A673 (cell line): ENCODE data around the gene NPSR1. TPM values are rescaled to one million over a fixed set of nuclear protein-coding genes. Genes with fewer than 3 reads are reported as not detected.
"Not testable (repeated sequence)": the region's sequence is repeated elsewhere in the genome, so short reads cannot be mapped to it uniquely, and the experiment has no call there.

Source experiments
- BruUV-seq: library from RNA; stranded (reverse); fragments of 400-500 nt; replicated peaks from 2 replicates; lab custom pipeline; 2021; lab: Mats Ljungman, UMichigan
- CTCF ChIA-PET: fragments of 300-600 bp; sonication (Branson Sonifier 250); formaldehyde crosslinking; loops from one replicate; lab custom pipeline; 2022; ENCODE audit warnings: antibody characterized with exemption; lab: Charles Lee
- POLR2A ChIA-PET: fragments of 300-600 bp; sonication (Branson Sonifier 250); formaldehyde crosslinking; loops from one replicate; lab custom pipeline; 2022; ENCODE audit warnings: antibody characterized with exemption; ENCODE audit not compliant: low non-redundant PET; lab: Charles Lee
- DNase-seq: peaks from one replicate; pipeline ENCODE4 v3.0.0-alpha.2; 2015; ENCODE audit warnings: low spot score
- H3K27ac ChIP-seq: fragments of 200-600 bp; sonication (generic); 2 replicates; pipeline ENCODE4 v1.5.1; 2016; ENCODE audit warnings: mixed run types, low read depth, mild to moderate bottlenecking, mixed read lengths, antibody characterized with exemption, low read length; ENCODE audit not compliant: poor library complexity, severe bottlenecking
- H3K27me3 ChIP-seq: fragments of 200-600 bp; sonication (generic); replicated peaks from 2 replicates; pipeline ENCODE4 v1.6.1; 2017; ENCODE audit warnings: mixed run types, low read depth, mild to moderate bottlenecking, mixed read lengths, antibody characterized with exemption, low read length; ENCODE audit not compliant: insufficient read depth, poor library complexity
- H3K36me3 ChIP-seq: fragments of 200-600 bp; sonication (generic); 2 replicates; pipeline ENCODE4 v1.6.1; 2016; ENCODE audit warnings: mixed run types, mild to moderate bottlenecking, mixed read lengths, antibody characterized with exemption, low read length; ENCODE audit not compliant: insufficient read depth, poor library complexity, severe bottlenecking
- H3K4me1 ChIP-seq: fragments of 200-600 bp; sonication (generic); 2 replicates; pipeline ENCODE4 v1.6.1; 2017; ENCODE audit warnings: mixed run types, mild to moderate bottlenecking, mixed read lengths, antibody characterized with exemption, low read length; ENCODE audit not compliant: insufficient read depth, poor library complexity, severe bottlenecking
- H3K4me3 ChIP-seq: fragments of 200-600 bp; sonication (generic); 2 replicates; pipeline ENCODE4 v1.5.1; 2016; ENCODE audit warnings: low read depth, mixed run types, mild to moderate bottlenecking, mixed read lengths, low read length; ENCODE audit not compliant: poor library complexity, severe bottlenecking
- H3K9me3 ChIP-seq: fragments of 200-600 bp; sonication (generic); 2 replicates; pipeline ENCODE4 v1.6.1; 2016; ENCODE audit warnings: mixed run types, low read depth, mild to moderate bottlenecking, mixed read lengths, antibody characterized with exemption, low read length; ENCODE audit not compliant: poor library complexity, severe bottlenecking
- EZH2 ChIP-seq: fragments of 200-600 bp; sonication (generic); IDR thresholded peaks from 2 replicates; pipeline ENCODE4 v1.6.1; 2017; ENCODE audit warnings: borderline replicate concordance, low read depth, mild to moderate bottlenecking, mixed read lengths, antibody characterized with exemption, low read length; ENCODE audit not compliant: poor library complexity, severe bottlenecking
- intact Hi-C: fragments of 100-400 bp; cut with micrococcal nuclease; formaldehyde crosslinking; loops from one replicate; pipeline ENCODE4 v1.10.0; 2022; ENCODE audit not compliant: unreplicated experiment
- total RNA-seq: library from RNA; stranded (reverse); gene quantifications from 2 replicates; pipeline ENCODE4 v1.2.3, GENCODE V29; 2021
- TF ChIP-seq, protein P1 (sequence below): fragments of 300-800, 200-600 bp; sonication (generic); conservative IDR thresholded peaks from 2 replicates; pipeline ENCODE4 v1.5.1; 2017; ENCODE audit warnings: low read depth, mild to moderate bottlenecking, antibody characterized with exemption, low read length, moderate library complexity, mixed read lengths

The NPSR1 gene
- total RNA-seq, 1 experiment from 2014 or later = not detected

DNA sequence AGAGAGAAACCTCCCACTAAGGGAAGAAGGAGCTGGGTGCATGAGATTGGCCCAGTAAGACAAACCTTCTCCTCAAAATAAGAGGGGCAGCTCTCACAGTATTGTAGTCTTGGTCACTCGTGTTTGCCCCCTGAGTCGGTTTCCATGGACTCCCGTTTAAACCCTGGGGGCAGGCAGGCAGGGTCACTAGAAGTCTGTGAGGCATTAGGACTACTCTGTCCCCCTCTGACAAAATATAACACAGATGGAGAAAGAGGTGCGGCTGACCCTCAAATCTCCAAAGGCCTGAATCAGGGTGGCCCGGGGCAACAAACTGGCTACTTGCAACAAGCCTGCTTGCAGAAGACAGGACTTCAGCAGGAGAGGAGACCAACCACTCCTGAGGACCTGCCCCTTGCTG is 210.6 kb downstream of the NPSR1 start:
- H3K9me3 ChIP-seq, H3K4me3 ChIP-seq, H3K27ac ChIP-seq, intact Hi-C loops, H3K4me1 ChIP-seq, H3K36me3 ChIP-seq, DNase-seq, CTCF ChIA-PET, POLR2A ChIA-PET, H3K27me3 ChIP-seq, BruUV-seq: not testable (repeated sequence)

DNA sequence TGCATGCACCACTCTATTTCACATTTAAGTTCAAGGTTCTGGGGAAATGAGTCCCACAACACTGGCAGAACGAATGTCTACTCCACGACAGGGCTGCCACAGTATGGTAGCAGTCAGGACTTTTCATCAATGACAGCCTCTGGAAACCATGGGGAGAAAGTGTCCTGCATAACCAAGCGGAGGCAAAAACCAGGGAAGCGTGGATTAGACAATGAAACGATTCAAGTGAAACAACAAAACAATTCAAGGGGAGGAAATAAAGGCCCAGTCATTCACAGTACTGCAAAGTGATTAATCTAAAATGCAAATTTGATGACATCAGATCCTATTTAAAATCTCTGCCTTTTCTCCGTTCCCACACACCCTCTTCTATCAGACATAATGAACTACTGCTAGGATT is 211.0 kb downstream of the NPSR1 start:
- intact Hi-C loops = no loop called here
- no peak for DNase-seq
- no peaks in the 10 kb centered on the region for H3K9me3 ChIP-seq
- no TSS peak for BruUV-seq
- ChIA-PET POLR2A (no interaction called here), CTCF (no interaction called here)
- no peak overlapping the region for H3K27ac ChIP-seq
- no peak overlapping the region for H3K4me3 ChIP-seq
- no peaks in the 10 kb centered on the region for H3K4me1 ChIP-seq
- H3K36me3 ChIP-seq = no peaks in the 10 kb centered on the region
- TF ChIP-seq EZH2 = no peak
- TF ChIP-seq, protein P1, sequence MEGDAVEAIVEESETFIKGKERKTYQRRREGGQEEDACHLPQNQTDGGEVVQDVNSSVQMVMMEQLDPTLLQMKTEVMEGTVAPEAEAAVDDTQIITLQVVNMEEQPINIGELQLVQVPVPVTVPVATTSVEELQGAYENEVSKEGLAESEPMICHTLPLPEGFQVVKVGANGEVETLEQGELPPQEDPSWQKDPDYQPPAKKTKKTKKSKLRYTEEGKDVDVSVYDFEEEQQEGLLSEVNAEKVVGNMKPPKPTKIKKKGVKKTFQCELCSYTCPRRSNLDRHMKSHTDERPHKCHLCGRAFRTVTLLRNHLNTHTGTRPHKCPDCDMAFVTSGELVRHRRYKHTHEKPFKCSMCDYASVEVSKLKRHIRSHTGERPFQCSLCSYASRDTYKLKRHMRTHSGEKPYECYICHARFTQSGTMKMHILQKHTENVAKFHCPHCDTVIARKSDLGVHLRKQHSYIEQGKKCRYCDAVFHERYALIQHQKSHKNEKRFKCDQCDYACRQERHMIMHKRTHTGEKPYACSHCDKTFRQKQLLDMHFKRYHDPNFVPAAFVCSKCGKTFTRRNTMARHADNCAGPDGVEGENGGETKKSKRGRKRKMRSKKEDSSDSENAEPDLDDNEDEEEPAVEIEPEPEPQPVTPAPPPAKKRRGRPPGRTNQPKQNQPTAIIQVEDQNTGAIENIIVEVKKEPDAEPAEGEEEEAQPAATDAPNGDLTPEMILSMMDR = no peak
- no peaks in the 10 kb centered on the region for H3K27me3 ChIP-seq

DNA sequence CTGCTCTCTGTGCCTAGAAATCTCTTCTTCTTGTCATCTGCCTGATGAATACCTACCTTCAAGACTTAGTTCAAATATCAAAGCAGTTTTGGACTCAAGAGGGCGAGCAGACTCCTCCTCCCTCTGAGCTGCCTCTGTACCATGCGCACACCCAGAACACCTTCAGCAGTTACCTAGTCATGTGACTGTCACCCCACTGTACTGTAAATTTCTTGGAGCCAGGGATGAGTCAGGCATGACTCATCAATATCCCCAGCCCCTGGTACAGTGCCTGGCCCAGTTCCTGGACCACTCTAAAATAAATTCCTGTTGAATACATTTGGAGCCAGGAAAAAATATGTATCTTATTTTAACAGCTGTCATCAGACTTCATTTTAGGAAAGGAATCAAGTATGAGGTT is 212.0 kb downstream of the NPSR1 start:
- intact Hi-C loops, H3K36me3 ChIP-seq, H3K4me3 ChIP-seq, DNase-seq, H3K4me1 ChIP-seq, H3K27ac ChIP-seq, BruUV-seq, H3K27me3 ChIP-seq, H3K9me3 ChIP-seq, POLR2A ChIA-PET, CTCF ChIA-PET: not testable (repeated sequence)

GRCh38 chr7:34874329-34874728 is 216.3 kb downstream of the NPSR1 start:
- POLR2A ChIA-PET, intact Hi-C loops, H3K36me3 ChIP-seq, H3K27me3 ChIP-seq, H3K4me1 ChIP-seq, H3K9me3 ChIP-seq, H3K4me3 ChIP-seq, H3K27ac ChIP-seq, DNase-seq, BruUV-seq, CTCF ChIA-PET: not testable (repeated sequence)

- intact Hi-C loops = no loop called here
- POLR2A ChIA-PET = no interaction called here
- Histone ChIP-seq H3K4me3 (no peak overlapping the region), H3K36me3 (no peaks in the 10 kb centered on the region), H3K4me1 (no peaks in the 10 kb centered on the region), H3K27ac (no peak overlapping the region), H3K9me3 (no peaks in the 10 kb centered on the region), H3K27me3 (no peaks in the 10 kb centered on the region)
- CTCF ChIA-PET = no interaction called here
- TF ChIP-seq, protein P1 = no peak
- no peak for TF ChIP-seq EZH2
- no peak for DNase-seq
- no TSS peak for BruUV-seq
Measured at GRCh38 chr7:34875481-34875880, 217.5 kb downstream of the NPSR1 start.

DNA sequence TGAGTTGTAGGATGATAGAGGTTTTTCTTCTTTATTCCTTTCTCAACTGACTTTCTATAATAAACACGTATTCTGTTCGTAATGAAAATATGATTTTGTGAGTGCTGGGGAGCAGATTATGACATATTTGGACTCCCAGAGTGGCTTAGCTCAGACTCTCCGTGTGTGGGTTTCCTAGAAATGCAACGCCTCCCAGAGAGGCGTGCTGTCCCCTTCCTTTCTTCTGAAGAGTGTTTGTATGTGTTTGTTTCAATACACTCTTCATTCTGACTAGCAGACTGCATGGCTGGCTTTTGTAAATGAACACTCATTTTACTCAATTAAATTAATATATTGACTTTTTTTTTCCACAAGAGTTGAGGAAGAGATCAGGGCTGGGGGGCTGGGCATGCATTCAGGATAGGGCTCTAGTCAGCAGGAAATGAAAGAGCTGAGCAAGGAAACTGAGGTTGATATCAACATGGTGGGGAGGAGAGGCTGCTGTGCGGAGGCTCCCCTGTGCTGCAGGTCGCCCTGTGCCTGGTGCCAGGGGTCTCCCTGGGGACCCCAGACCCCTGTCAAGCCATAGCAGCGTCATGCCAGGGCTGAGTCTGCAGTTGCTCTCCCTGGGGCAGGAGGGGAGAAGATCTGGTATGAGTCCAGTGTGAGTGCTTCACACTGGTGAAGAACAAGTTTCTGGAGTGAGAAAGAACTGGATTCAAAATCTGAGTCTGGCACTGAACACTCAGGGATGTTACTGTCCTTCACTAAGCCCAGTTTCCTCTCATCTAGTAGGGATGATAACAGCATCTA is 221.1 kb downstream of the NPSR1 start:
- H3K4me1 ChIP-seq, CTCF ChIA-PET, DNase-seq, H3K4me3 ChIP-seq, intact Hi-C loops, BruUV-seq, POLR2A ChIA-PET, H3K9me3 ChIP-seq, H3K36me3 ChIP-seq, H3K27ac ChIP-seq, H3K27me3 ChIP-seq: not testable (repeated sequence)
